Sigmoid colon (tissue), 7 donors: ENCODE measurements around the gene TMEM39B. TPM values are rescaled to one million over a fixed set of nuclear protein-coding genes. Genes with fewer than 3 reads are reported as not detected.

Experiments
- DNase-seq: peaks from one replicate; pipeline ENCODE4 v3.0.0-alpha.2; 2019
- H3K27ac ChIP-seq, 4 donors: fragments of 200-600 bp; sonication (generic); one replicate each; pipeline ENCODE4 v1.5.1; 2016 to 2019; ENCODE audit warnings: mild to moderate bottlenecking in 1 of 4
- H3K27me3 ChIP-seq, 3 donors: fragments of 200-600 bp; sonication (generic); one replicate each; pipeline ENCODE4 v1.5.1; 2019; ENCODE audit warnings: mild to moderate bottlenecking in 1 of 3
- H3K36me3 ChIP-seq, 4 donors: fragments of 200-600 bp; sonication (generic); one replicate each; pipeline ENCODE4 v1.5.1; 2016 to 2019
- H3K4me1 ChIP-seq, 4 donors: fragments of 200-600 bp; sonication (generic); one replicate each; pipeline ENCODE4 v1.5.1; 2017 to 2019
- H3K4me3 ChIP-seq, 4 donors: fragments of 200-600 bp; sonication (generic); one replicate each; pipeline ENCODE4 v1.5.1; 2017 to 2019; ENCODE audit warnings: mild to moderate bottlenecking in 2 of 4, moderate library complexity in 1 of 4
- H3K9me3 ChIP-seq, 4 donors: fragments of 200-600 bp in 3 of 4; sonication (generic) in 3 of 4; one replicate each; pipeline versions ENCODE4 v1.5.1 to v1.6.1; 2013 to 2019
- CTCF ChIP-seq, 4 experiments: fragments of 450-650 bp in 3 of 4; fragments of 200-600 bp in 1 of 4; IDR thresholded peaks; one replicate each; pipeline ENCODE4 v1.5.1; 2016 to 2019; ENCODE audit warnings: antibody characterized with exemption in 4 of 4, mild to moderate bottlenecking in 3 of 4, moderate library complexity in 2 of 4
- EP300 ChIP-seq, 4 donors: sonication (generic); formaldehyde crosslinking; IDR thresholded peaks; one replicate each; pipeline ENCODE4 v1.6.1; 2017; ENCODE audit warnings: antibody characterized with exemption in 4 of 4
- POLR2A ChIP-seq, 2 donors: fragments of 450-650 bp; IDR thresholded peaks; one replicate each; pipeline ENCODE4 v1.6.1; 2016; ENCODE audit warnings: antibody characterized with exemption in 2 of 2, mild to moderate bottlenecking in 2 of 2, moderate library complexity in 2 of 2
- POLR2AphosphoS5 ChIP-seq, 4 donors: sonication (generic); formaldehyde crosslinking; IDR thresholded peaks; one replicate each; pipeline ENCODE4 v1.6.1; 2017; ENCODE audit warnings: antibody characterized with exemption in 4 of 4
- WGBS, 2 donors: extraction: QIAGEN DNeasy Blood & Tissue Kit; methylation state at CpG; one replicate each; pipeline ENCODE4 v1.1.7; 2013; 5-methylcytosine and 5-hydroxymethylcytosine counted together
- intact Hi-C: fragments of 100-400 bp; cut with DNase I; formaldehyde crosslinking; loops from one replicate; pipeline ENCODE4 v1.15.1; 2023
- polyA plus RNA-seq, 3 donors: library from polyadenylated mRNA; stranded (reverse); fragments of 200-250 nt; gene quantifications; one replicate each; pipeline ENCODE4 v1.2.3, GENCODE V29; 2013
- total RNA-seq, 4 donors: library from RNA; depleted of rRNA; stranded (reverse); fragments of >200 nt; gene quantifications; one replicate each; pipeline ENCODE4 v1.1.0, GENCODE V29; 2016
- donor health status: healthy with polysubstance abuse.
- donor health status: Bipolar disorder and iron deficiency.
- donor health status: healthy.

The TMEM39B gene
- total and polyA plus RNA-seq, 7 donors = 2.0 to 11.9 (median 3.7) TPM

- H3K9me3 ChIP-seq = no peaks in the 10 kb centered on the region
- intact Hi-C loops = no loop called here
- WGBS, 2 donors = 92 to 94% methylated on average over 1 of the region's 1 CpG
- H3K27me3 ChIP-seq = no peaks in the 10 kb centered on the region
- DNase-seq = no peak
- TF ChIP-seq POLR2A (IDR thresholded peaks at IDR 0.05) = no peak
- TF ChIP-seq CTCF (IDR thresholded peaks at IDR 0.05) = no peak
- no peak for TF ChIP-seq POLR2AphosphoS5 (IDR thresholded peaks at IDR 0.05)
- TF ChIP-seq EP300 (IDR thresholded peaks at IDR 0.05) = no peak
- no peak overlapping the region for H3K27ac ChIP-seq
- H3K36me3 ChIP-seq = peaks cover 0 to 24% (median 3%) of the 10 kb centered on the region in 4 donors
- H3K4me1 ChIP-seq = peaks cover 0 to 23% (median 21%) of the 10 kb centered on the region in 4 donors
- H3K4me3 ChIP-seq = no peak overlapping the region
Measured at GRCh38 chr1:32105338-32105737, 32.6 kb downstream of the TMEM39B start.

DNA sequence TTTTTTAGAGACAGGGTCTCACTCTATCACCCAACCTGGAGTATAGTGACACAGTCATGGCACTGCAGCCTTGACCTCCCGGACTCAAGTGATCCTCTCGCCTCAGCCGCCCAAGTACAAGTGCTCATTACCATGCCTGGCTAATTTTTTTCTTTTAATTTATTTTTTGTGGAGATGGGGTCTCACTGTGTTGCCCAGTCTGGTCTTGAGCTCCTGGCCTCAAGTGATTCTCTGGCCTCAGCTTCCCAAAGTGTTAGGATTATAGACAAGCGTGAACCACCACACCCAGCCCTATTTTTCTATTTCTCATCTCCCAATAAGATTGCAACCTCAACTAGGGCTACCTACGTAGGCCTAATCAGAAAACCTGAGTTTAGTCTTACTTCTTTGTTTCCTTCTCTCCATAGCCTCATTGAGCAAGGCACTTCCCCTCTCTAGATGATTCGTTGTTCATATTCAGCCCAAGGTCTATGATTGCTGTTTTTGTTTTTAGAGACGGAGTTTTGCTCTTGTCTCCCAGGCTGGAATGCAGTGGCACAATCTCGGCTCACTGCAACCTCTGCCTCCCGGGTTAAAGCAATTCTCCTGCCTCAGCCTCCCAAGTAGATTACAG is 34.0 kb downstream of the TMEM39B start:
- Histone ChIP-seq H3K27me3 (no peaks in the 10 kb centered on the region), H3K4me3 (peak overlapping the region in 1 of 4 donors; percentile 80), H3K27ac (no peak overlapping the region), H3K9me3 (no peaks in the 10 kb centered on the region), H3K4me1 (peaks cover 0 to 37% (median 35%) of the 10 kb centered on the region in 4 donors), H3K36me3 (peaks cover 0 to 12% (median 0%) of the 10 kb centered on the region in 4 donors)
- no peak for TF ChIP-seq EP300 (IDR thresholded peaks at IDR 0.05)
- no peak for TF ChIP-seq POLR2AphosphoS5 (IDR thresholded peaks at IDR 0.05)
- no peak for TF ChIP-seq POLR2A (IDR thresholded peaks at IDR 0.05)
- no peak for TF ChIP-seq CTCF (IDR thresholded peaks at IDR 0.05)
- intact Hi-C loops = no loop called here
- DNase-seq = no peak
- WGBS, 2 donors = 88 to 93% methylated on average over 9 of the region's 9 CpGs

DNA sequence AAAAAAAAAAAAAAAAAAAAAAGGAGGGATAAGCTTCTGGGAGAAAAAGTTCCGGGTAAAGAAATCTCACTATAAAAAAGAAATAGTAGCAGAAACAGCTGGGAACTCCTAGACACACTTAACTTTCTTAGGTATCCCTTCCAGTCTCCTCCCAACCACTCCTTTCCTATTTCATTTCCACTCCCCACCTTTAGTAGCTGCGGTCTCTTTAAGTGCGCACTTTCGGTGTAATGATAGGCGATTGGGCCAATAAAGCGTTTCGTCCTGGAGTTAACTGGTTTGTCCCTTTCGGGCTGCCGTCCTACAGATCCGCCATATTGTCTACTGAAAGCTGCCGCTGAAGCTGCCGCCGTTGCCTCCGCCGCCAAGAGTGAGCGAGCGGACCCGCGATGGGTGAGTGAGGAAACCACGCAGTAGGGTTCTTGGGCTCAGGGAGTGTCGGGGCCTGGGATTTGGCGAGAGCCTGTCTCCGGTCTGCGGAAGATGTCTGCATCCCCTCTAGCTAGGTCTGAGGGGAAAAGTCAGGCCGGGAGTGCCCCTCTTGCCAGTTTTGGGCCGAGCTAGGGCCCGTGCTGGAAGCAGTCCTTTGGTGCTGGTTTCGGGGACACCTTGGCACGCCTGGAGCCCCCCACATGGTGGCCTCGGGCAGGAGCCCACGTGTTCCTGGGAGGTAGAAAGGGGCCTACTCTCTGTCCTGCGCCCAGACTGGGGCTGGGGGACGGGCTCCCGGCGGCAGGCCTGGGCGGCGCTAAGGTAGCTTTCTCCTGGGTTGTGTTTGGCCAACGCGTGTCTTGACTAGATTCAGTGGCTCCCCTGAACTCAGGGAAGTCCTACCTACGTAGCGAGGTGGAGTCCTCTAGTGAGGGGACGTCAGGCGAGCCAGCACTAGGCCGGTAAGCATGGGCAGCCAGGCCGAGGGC is 35.3 kb downstream of the TMEM39B start, which contains the start of gene KPNA6:
KPNA6 (plus strand) TSS at position 315 of the 920 bp plus-strand sequence; CDS start at position 390, 75 bp downstream.
- Histone ChIP-seq H3K9me3 (no peaks in the 10 kb centered on the region), H3K4me3 (peak within 1 kb of the TSS; percentile 80 to 97 (median 88)), H3K27ac (peak within 1 kb of the TSS; percentile 87 to 96 (median 92)), H3K36me3 (no peaks in the 10 kb centered on the region), H3K27me3 (no peaks in the 10 kb centered on the region), H3K4me1 (peaks cover 0 to 50% (median 44%) of the 10 kb centered on the region in 4 donors)
- intact Hi-C loops = loop anchor here (2.0 kb wide), 2 partner anchors 35 to 71 kb away; partner anchors contain the start of genes TMEM39B and TXLNA
- WGBS, 2 donors = 0% methylated on average over 45 of the region's 45 CpGs
- DNase-seq = peak; percentile 95
- peak; percentile 79 to 93 (median 86) for TF ChIP-seq POLR2AphosphoS5 (IDR thresholded peaks at IDR 0.05)
- no peak for TF ChIP-seq CTCF (IDR thresholded peaks at IDR 0.05)
- TF ChIP-seq POLR2A (IDR thresholded peaks at IDR 0.05) = peak; percentile 43 to 64
- peak in 1 of 4 donors; percentile 12 for TF ChIP-seq EP300 (IDR thresholded peaks at IDR 0.05)

GRCh38 chr1:32111040-32111623 is 38.4 kb downstream of the TMEM39B start:
- TF ChIP-seq POLR2A (IDR thresholded peaks at IDR 0.05) (no peak), CTCF (IDR thresholded peaks at IDR 0.05) (no peak), EP300 (IDR thresholded peaks at IDR 0.05) (no peak), POLR2AphosphoS5 (IDR thresholded peaks at IDR 0.05) (no peak)
- intact Hi-C loops = no loop called here
- Histone ChIP-seq H3K4me1 (peaks cover 0 to 60% (median 60%) of the 10 kb centered on the region in 4 donors), H3K36me3 (no peaks in the 10 kb centered on the region), H3K27me3 (no peaks in the 10 kb centered on the region), H3K4me3 (no peak overlapping the region), H3K9me3 (no peaks in the 10 kb centered on the region), H3K27ac (no peak overlapping the region)
- WGBS, 2 donors = 74 to 76% methylated on average over 2 of the region's 2 CpGs
- DNase-seq = no peak
